WTC11 (cell line): ENCODE measurements around the gene TAP2. TPM values are rescaled to one million over a fixed set of nuclear protein-coding genes. Genes with fewer than 3 reads are reported as not detected.

Experiments
- ATAC-seq: fragments of 200-7000 bp; cut with Tn5 transposase; 2 replicates; pipeline ENCODE4 v1.10.0; 2021; ENCODE audit warnings: mild to moderate bottlenecking, moderate library complexity
- CTCF ChIA-PET: fragments of 300-600 bp; sonication (Branson Sonifier 250); formaldehyde crosslinking; loops from one replicate; lab custom pipeline; 2021; ENCODE audit warnings: antibody characterized with exemption; lab: Charles Lee
- POLR2A ChIA-PET: fragments of 350-600 bp; sonication (Branson Sonifier 250); formaldehyde crosslinking; loops from one replicate; lab custom pipeline; 2021; ENCODE audit warnings: antibody characterized with exemption; lab: Charles Lee
- DNase-seq: peaks from one replicate; pipeline ENCODE4 v3.0.0; 2021; ENCODE audit warnings: low spot score
- H3K27ac Mint-ChIP-seq: 2 replicates; pipeline ENCODE4 v1.8.0; 2021; ENCODE audit warnings: mixed read lengths
- H3K27me3 Mint-ChIP-seq: 2 replicates; pipeline ENCODE4 v1.8.0; 2021; ENCODE audit warnings: low read depth, mild to moderate bottlenecking, moderate library complexity, mixed read lengths
- H3K36me3 Mint-ChIP-seq: 2 replicates; pipeline ENCODE4 v1.8.0; 2021; ENCODE audit warnings: mixed read lengths
- H3K4me1 Mint-ChIP-seq: 2 replicates; pipeline ENCODE4 v1.8.0; 2022; ENCODE audit warnings: mixed read lengths
- H3K4me3 Mint-ChIP-seq: 2 replicates; pipeline ENCODE4 v1.8.0; 2021; ENCODE audit warnings: mild to moderate bottlenecking, moderate library complexity, mixed read lengths
- H3K9me3 Mint-ChIP-seq: 2 replicates; pipeline ENCODE4 v1.8.0; 2021; ENCODE audit warnings: mixed read lengths
- EMX1 ChIP-seq: fragments of 250-450 bp; sonication (Bioruptor Pico); IDR thresholded peaks from 2 replicates; pipeline ENCODE4 v1.8.0; 2021; ENCODE audit warnings: mild to moderate bottlenecking
- GRHL2 ChIP-seq: fragments of 250-450 bp; sonication (Bioruptor Pico); IDR thresholded peaks from 2 replicates; pipeline ENCODE4 v1.8.0; 2022; ENCODE audit warnings: mild to moderate bottlenecking, moderate library complexity; ENCODE audit not compliant: insufficient replicate concordance, severe bottlenecking
- HMGA2 ChIP-seq: fragments of 250-450 bp; sonication (Bioruptor Pico); IDR thresholded peaks from 2 replicates; pipeline ENCODE4 v1.4.0; 2021; ENCODE audit warnings: mild to moderate bottlenecking, moderate library complexity
- JUN ChIP-seq: sonication (generic); formaldehyde crosslinking; IDR thresholded peaks from 2 replicates; pipeline ENCODE4 v1.8.0; 2023; ENCODE audit warnings: mild to moderate bottlenecking, missing genetic modification reagents
- NFYB ChIP-seq: sonication (generic); formaldehyde crosslinking; conservative IDR thresholded peaks from 2 replicates; pipeline ENCODE4 v1.8.0; 2022; ENCODE audit warnings: low read depth, missing genetic modification reagents
- SP1 ChIP-seq: sonication (generic); formaldehyde crosslinking; conservative IDR thresholded peaks from 2 replicates; pipeline ENCODE4 v1.8.1; 2022; ENCODE audit warnings: missing genetic modification reagents
- TP53 ChIP-seq: sonication (generic); formaldehyde crosslinking; IDR thresholded peaks from 2 replicates; pipeline ENCODE4 v1.8.1; 2023; ENCODE audit warnings: mild to moderate bottlenecking, missing genetic modification reagents
- total RNA-seq: library from RNA; stranded (reverse); gene quantifications from 3 replicates; pipeline ENCODE4 v1.2.3, GENCODE V29; 2021
- TF ChIP-seq, protein P1 (sequence below): sonication (generic); formaldehyde crosslinking; IDR thresholded peaks from 2 replicates; pipeline ENCODE4 v1.8.0; 2022; ENCODE audit warnings: missing genetic modification reagents
- TF ChIP-seq, protein P2 (sequence below): fragments of 200-600 bp; IDR thresholded peaks from 2 replicates; pipeline ENCODE4 v1.8.0; 2022; ENCODE audit warnings: antibody characterized with exemption
- TF ChIP-seq, protein P3 (sequence below): sonication (generic); formaldehyde crosslinking; IDR thresholded peaks from 2 replicates; pipeline ENCODE4 v1.8.0; 2022; ENCODE audit warnings: mild to moderate bottlenecking, missing genetic modification reagents
- TF ChIP-seq, protein P4 (sequence below): fragments of 250-450 bp; sonication (Bioruptor Pico); IDR thresholded peaks from 2 replicates; pipeline ENCODE4 v2.1.2; 2022; ENCODE audit warnings: mild to moderate bottlenecking, moderate library complexity
- TF ChIP-seq, protein P5 (sequence below): sonication (generic); formaldehyde crosslinking; IDR thresholded peaks from 2 replicates; pipeline ENCODE4 v1.8.1; 2022; ENCODE audit warnings: mild to moderate bottlenecking, moderate library complexity, missing genetic modification reagents
- TF ChIP-seq, protein P6 (sequence below): sonication (generic); formaldehyde crosslinking; IDR thresholded peaks from 2 replicates; pipeline ENCODE4 v1.8.0; 2023; ENCODE audit warnings: missing genetic modification reagents

The TAP2 gene
- total RNA-seq, 1 experiment from 2014 or later = 23.0 TPM

DNA sequence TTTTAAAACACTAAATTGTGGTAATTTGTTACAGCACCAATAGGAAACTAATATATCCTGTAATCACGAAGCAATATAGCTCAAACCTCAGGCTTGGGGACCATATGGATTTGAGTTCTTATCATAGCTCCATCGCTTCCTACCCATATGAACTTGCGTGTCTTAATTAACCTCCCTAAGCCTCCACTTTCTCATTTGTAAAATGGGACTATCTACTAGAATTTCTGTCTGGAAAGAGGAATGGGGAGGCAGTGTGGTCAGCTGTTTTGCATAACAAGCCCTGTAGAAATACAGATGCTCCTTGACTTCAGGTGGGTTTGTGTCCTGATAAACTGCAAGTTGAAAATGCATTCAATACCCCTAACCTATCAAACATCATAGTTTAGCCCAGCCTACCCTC is 38.8 kb downstream of the TAP2 start:
- POLR2A ChIA-PET = no interaction called here
- TF ChIP-seq, protein P1, sequence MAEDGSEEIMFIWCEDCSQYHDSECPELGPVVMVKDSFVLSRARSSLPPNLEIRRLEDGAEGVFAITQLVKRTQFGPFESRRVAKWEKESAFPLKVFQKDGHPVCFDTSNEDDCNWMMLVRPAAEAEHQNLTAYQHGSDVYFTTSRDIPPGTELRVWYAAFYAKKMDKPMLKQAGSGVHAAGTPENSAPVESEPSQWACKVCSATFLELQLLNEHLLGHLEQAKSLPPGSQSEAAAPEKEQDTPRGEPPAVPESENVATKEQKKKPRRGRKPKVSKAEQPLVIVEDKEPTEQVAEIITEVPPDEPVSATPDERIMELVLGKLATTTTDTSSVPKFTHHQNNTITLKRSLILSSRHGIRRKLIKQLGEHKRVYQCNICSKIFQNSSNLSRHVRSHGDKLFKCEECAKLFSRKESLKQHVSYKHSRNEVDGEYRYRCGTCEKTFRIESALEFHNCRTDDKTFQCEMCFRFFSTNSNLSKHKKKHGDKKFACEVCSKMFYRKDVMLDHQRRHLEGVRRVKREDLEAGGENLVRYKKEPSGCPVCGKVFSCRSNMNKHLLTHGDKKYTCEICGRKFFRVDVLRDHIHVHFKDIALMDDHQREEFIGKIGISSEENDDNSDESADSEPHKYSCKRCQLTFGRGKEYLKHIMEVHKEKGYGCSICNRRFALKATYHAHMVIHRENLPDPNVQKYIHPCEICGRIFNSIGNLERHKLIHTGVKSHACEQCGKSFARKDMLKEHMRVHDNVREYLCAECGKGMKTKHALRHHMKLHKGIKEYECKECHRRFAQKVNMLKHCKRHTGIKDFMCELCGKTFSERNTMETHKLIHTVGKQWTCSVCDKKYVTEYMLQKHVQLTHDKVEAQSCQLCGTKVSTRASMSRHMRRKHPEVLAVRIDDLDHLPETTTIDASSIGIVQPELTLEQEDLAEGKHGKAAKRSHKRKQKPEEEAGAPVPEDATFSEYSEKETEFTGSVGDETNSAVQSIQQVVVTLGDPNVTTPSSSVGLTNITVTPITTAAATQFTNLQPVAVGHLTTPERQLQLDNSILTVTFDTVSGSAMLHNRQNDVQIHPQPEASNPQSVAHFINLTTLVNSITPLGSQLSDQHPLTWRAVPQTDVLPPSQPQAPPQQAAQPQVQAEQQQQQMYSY (CRISPR knock-in tag) = no peak
- H3K27me3 Mint-ChIP-seq = peaks cover 64% of the 10 kb centered on the region
- peaks cover 3% of the 10 kb centered on the region; the same call in 1 of the 2 replicates for H3K4me1 Mint-ChIP-seq
- H3K4me3 Mint-ChIP-seq = no peak overlapping the region
- H3K9me3 Mint-ChIP-seq = peaks cover 11% of the 10 kb centered on the region
- no peak overlapping the region for H3K27ac Mint-ChIP-seq
- peaks cover 6% of the 10 kb centered on the region for H3K36me3 Mint-ChIP-seq
- CTCF ChIA-PET = interaction anchor here (0.6 to 1.9 kb wide), 5 partner anchors 39 to 155 kb away, joined by 3 to 8 read pairs (median 3); partner anchors contain the start of gene TAP2
- no peak for DNase-seq
- no peak for ATAC-seq

DNA sequence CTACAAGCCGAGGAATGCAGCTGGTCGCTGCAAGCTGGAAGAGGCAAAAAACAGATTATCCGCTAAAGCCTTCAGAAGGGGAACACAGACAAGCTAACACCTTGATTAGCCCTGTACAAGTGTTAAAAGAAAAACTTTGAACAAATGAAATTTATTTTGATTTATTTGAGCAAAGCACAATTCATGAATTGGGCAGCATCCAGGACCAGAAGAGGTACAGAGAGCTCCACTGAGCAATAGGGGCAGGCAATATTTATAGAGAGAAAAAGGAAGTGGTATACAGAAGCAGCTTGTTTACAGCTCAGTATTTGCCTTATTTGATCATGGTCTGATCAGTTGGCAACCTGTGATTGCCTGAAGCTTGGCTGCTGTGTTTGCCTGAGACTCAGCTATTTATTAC is 39.4 kb downstream of the TAP2 start:
- no peak for DNase-seq
- TF ChIP-seq GRHL2 (no peak), HMGA2 (CRISPR knock-in tag) (no peak), JUN (CRISPR knock-in tag) (no peak), TP53 (CRISPR knock-in tag) (no peak), EMX1 (CRISPR knock-in tag) (no peak), NFYB (no peak)
- peaks cover 6% of the 10 kb centered on the region for H3K36me3 Mint-ChIP-seq
- H3K4me1 Mint-ChIP-seq = peaks cover 3% of the 10 kb centered on the region; the same call in 1 of the 2 replicates
- H3K9me3 Mint-ChIP-seq = peaks cover 11% of the 10 kb centered on the region
- H3K4me3 Mint-ChIP-seq = no peak overlapping the region
- ChIA-PET POLR2A (no interaction called here), CTCF (interaction anchor here (0.6 to 1.9 kb wide), 5 partner anchors 22 to 156 kb away, joined by 3 to 8 read pairs (median 3); no protein-coding TSS in a partner anchor)
- H3K27me3 Mint-ChIP-seq = peaks cover 62% of the 10 kb centered on the region
- no peak for ATAC-seq
- no peak overlapping the region for H3K27ac Mint-ChIP-seq

DNA sequence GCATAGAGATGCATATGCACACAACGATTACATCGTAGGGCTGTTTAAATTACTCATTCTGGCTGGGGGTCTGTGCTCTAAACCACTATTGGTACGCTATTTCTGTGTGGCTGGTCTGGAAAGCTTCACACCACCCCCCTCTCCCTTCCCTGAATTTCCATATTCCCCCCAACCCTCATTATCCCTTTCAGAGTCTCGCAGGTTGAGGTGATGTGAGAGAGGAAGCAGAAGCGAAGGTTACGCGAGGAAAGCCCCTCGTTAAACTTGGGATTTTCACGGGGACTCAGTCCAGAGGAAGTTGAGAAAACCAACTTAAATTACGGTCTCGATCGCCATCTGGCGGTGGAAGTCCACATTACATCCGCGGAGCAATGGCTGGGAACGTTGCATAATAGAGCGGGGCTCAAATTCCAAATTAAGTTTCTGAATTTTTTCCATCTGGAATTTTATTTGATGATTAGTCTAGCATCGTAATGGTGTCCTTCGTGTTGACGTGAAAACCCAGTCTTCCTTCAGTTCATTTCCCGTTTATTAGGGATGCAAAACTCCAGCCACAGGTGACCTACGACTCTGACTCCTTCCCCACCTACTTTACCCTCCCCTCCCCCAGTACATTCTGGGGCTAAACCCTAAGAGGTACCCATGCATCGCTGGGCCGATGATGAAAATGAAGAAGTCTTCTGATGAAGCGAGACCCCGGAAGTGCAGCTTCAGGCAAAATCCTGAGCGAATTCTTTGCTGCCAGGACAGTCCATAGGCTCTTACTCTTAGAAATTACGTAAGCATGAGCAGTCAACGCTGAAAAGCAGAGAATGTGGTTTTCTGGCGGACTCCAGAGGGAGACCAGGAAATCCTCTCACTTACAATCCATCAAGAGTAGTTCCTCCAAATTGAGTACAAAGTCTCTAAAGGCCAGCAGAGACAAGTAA is 41.4 kb downstream of the TAP2 start:
- TF ChIP-seq SP1 (CRISPR knock-in tag) = no peak
- TF ChIP-seq, protein P2, sequence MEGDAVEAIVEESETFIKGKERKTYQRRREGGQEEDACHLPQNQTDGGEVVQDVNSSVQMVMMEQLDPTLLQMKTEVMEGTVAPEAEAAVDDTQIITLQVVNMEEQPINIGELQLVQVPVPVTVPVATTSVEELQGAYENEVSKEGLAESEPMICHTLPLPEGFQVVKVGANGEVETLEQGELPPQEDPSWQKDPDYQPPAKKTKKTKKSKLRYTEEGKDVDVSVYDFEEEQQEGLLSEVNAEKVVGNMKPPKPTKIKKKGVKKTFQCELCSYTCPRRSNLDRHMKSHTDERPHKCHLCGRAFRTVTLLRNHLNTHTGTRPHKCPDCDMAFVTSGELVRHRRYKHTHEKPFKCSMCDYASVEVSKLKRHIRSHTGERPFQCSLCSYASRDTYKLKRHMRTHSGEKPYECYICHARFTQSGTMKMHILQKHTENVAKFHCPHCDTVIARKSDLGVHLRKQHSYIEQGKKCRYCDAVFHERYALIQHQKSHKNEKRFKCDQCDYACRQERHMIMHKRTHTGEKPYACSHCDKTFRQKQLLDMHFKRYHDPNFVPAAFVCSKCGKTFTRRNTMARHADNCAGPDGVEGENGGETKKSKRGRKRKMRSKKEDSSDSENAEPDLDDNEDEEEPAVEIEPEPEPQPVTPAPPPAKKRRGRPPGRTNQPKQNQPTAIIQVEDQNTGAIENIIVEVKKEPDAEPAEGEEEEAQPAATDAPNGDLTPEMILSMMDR = peak; percentile 84
- Mint-ChIP-seq H3K4me1 (peaks cover 10% of the 10 kb centered on the region), H3K27me3 (peaks cover 48% of the 10 kb centered on the region), H3K9me3 (peaks cover 11% of the 10 kb centered on the region), H3K4me3 (peak overlapping the region; percentile 62), H3K36me3 (peaks cover 6% of the 10 kb centered on the region), H3K27ac (no peak overlapping the region)
- ChIA-PET POLR2A (no interaction called here), CTCF (interaction anchor here (1.0 to 1.7 kb wide), 3 partner anchors 11 to 71 kb away, joined by 3 to 6 read pairs (median 4); partner anchors contain the start of gene TAP2)
- peak; percentile 75 for ATAC-seq
- peak; percentile 87 for DNase-seq

DNA sequence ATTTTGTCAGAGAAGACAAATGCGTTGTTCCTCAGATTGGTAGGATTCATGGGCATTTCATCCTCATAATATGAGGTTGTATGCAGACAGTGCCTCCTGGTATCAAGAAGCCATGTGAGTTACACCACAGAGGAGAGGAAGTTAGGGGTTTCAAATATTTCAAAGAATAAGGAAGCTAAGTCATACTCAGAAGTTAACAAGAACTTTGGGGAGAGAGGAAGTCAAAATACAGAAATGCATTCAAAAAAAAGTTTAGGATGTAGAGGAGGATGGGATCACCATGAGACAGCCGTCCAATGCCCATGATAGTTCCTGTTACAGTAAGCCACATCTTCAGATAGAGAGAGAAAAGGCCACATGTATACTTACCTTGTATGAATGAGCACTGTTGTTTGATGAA is 44.0 kb downstream of the TAP2 start:
- DNase-seq = no peak
- H3K27me3 Mint-ChIP-seq = peaks cover 33% of the 10 kb centered on the region
- H3K36me3 Mint-ChIP-seq = peaks cover 6% of the 10 kb centered on the region
- no peak for ATAC-seq
- H3K4me1 Mint-ChIP-seq = peaks cover 10% of the 10 kb centered on the region
- no peak overlapping the region for H3K4me3 Mint-ChIP-seq
- CTCF ChIA-PET = interaction anchor here (1.4 to 2.6 kb wide), 2 partner anchors 9 to 91 kb away, joined by 3 to 9 read pairs; no protein-coding TSS in a partner anchor
- H3K9me3 Mint-ChIP-seq = peaks cover 11% of the 10 kb centered on the region
- no peak overlapping the region for H3K27ac Mint-ChIP-seq
- POLR2A ChIA-PET = no interaction called here
- TF ChIP-seq, protein P3, sequence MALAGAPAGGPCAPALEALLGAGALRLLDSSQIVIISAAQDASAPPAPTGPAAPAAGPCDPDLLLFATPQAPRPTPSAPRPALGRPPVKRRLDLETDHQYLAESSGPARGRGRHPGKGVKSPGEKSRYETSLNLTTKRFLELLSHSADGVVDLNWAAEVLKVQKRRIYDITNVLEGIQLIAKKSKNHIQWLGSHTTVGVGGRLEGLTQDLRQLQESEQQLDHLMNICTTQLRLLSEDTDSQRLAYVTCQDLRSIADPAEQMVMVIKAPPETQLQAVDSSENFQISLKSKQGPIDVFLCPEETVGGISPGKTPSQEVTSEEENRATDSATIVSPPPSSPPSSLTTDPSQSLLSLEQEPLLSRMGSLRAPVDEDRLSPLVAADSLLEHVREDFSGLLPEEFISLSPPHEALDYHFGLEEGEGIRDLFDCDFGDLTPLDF = no peak
- TF ChIP-seq, protein P4, sequence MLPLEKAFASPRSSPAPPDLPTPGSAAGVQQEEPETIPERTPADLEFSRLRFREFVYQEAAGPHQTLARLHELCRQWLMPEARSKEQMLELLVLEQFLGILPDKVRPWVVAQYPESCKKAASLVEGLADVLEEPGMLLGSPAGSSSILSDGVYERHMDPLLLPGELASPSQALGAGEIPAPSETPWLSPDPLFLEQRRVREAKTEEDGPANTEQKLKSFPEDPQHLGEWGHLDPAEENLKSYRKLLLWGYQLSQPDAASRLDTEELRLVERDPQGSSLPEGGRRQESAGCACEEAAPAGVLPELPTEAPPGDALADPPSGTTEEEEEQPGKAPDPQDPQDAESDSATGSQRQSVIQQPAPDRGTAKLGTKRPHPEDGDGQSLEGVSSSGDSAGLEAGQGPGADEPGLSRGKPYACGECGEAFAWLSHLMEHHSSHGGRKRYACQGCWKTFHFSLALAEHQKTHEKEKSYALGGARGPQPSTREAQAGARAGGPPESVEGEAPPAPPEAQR (CRISPR knock-in tag) = no peak
- TF ChIP-seq, protein P5, sequence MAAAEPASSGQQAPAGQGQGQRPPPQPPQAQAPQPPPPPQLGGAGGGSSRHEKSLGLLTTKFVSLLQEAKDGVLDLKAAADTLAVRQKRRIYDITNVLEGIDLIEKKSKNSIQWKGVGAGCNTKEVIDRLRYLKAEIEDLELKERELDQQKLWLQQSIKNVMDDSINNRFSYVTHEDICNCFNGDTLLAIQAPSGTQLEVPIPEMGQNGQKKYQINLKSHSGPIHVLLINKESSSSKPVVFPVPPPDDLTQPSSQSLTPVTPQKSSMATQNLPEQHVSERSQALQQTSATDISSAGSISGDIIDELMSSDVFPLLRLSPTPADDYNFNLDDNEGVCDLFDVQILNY (CRISPR knock-in tag) = no peak
- TF ChIP-seq, protein P6, sequence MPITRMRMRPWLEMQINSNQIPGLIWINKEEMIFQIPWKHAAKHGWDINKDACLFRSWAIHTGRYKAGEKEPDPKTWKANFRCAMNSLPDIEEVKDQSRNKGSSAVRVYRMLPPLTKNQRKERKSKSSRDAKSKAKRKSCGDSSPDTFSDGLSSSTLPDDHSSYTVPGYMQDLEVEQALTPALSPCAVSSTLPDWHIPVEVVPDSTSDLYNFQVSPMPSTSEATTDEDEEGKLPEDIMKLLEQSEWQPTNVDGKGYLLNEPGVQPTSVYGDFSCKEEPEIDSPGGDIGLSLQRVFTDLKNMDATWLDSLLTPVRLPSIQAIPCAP = no peak
